ENCODE results near the gene CARNS1.

GRCh38 chr11:67419325-67420049, 4.0 kb downstream of the CARNS1 start:
- no peak for TF ChIP-seq CTCF (IDR thresholded peaks at IDR 0.05; ENCODE audit: insufficient read depth, low read length)
- TF ChIP-seq POLR2AphosphoS5 (IDR thresholded peaks at IDR 0.05; ENCODE audit: low read depth), result no peak
- no peak for TF ChIP-seq SPI1 (IDR thresholded peaks at IDR 0.05; ENCODE audit: borderline replicate concordance, low read depth)
- TF ChIP-seq GABPA (IDR thresholded peaks at IDR 0.05; ENCODE audit: low read depth), result no peak

All from HL-60 (cell line).